ENCODE results near the gene ZBTB20.

Gene ZBTB20

GRCh38 chr3:114864970-114865369 is 282.1 kb downstream of the ZBTB20 start:
- DNase-seq = no peak

- no peak for DNase-seq
Measured at GRCh38 chr3:114863848-114864247, 283.2 kb downstream of the ZBTB20 start.

- DNase-seq = no peak
Measured at GRCh38 chr3:114861666-114862065, 285.4 kb downstream of the ZBTB20 start.

DNA sequence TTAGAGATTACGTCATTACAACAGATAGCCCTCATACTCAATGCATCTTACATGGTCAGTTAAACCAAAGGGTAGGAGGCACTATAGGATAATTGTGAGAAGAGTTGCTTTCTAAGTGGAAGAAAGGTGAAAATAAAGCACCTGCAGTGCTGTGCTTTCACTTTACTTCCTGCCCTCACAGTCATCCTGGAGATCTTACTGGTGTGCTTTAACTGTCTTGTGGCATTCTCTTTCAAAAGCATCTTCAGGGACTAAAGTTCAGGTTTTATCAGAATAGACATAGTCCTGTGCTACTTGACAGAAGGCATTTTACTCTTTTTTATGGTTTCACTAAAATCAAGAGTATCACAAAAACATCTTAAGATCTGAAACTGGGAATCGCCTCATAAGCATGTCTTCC is 286.6 kb downstream of the ZBTB20 start:
- DNase-seq = no peak

DNA sequence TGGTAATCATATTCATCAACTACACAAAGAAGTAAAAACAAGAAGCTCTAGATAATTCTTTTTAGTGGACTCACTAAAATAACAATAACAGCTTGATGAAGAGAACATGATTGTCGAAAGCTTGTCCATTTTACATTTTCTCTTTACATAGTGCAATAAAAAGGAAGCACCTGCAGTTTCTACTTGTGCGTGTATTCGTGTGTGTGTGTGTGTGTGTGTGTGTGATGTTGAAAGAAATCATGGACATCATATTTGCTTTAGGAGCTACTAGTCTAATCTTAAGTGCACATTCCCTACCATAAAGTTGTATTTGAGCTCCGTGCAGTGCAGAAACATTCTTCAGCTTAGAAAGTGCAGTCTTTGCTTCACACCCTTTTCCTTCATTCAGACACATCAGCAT is 288.8 kb downstream of the ZBTB20 start:
- no peak for DNase-seq

- DNase-seq = no peak
Measured at GRCh38 chr3:114857299-114857701, 289.8 kb downstream of the ZBTB20 start.

DNA sequence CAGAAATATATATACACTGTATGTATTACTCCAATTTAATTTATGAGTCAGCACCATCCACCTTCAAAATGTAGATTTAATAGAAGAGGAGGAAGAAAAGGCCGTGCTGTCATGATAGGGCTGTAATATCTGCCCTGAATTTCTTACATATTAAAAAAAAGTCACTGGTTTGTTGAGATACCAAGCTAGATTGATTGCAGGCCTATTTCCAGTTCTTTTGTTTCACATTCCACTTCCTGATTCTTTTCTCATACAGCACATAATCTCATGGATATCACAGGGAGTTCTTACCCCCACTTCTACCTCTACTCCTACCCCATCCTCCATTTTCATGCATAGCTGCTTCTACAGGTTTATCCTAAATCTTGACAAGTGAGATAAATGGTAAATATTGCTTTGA is 290.3 kb downstream of the ZBTB20 start:
- DNase-seq = no peak

- no peak for DNase-seq
Measured at GRCh38 chr3:114855839-114856238, 291.2 kb downstream of the ZBTB20 start.

- DNase-seq = no peak
Measured at GRCh38 chr3:114852966-114853365, 294.1 kb downstream of the ZBTB20 start.

GRCh38 chr3:114850898-114851297 is 296.2 kb downstream of the ZBTB20 start:
- DNase-seq = no peak

- no peak for DNase-seq
Measured at GRCh38 chr3:114848643-114849350, 298.3 kb downstream of the ZBTB20 start.

DNA sequence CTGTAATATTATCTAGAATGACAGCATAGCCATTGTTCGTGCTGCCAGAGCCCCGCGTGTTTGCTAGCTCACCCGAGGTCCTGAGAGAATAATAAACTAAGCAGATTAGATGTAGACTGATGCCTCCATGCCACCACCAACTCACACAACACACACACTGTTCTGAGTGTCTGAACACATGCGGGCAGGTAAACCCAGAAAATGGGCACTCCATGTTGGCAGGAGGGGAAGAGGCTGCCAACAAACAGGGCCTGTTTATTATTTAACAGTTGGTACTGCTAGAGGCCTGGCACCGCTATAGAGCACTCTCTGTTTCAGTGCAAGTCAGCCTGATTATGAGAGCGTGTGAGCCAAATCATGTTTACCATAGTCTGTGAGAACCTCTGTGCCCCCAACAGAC is 299.0 kb downstream of the ZBTB20 start:
- no peak for DNase-seq

DNA sequence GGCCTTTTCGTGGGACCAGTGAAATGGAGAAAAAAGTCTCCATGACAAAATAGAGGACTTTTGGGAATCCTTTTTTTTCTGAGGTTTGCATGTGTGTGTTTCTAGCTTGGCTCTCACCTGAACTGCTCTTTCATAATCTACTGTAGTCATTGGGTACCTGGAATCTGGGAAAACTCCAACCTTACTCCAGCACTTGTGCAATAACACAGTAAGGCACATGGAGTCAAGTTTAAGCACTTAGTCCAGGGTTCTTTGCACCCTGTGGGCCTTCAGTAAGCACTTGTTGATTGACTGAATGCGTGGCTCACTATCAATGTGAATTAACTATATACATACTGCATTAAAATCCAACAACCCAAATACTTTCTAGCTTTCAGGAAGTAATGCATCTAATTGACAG is 299.5 kb downstream of the ZBTB20 start:
- DNase-seq = no peak

DNA sequence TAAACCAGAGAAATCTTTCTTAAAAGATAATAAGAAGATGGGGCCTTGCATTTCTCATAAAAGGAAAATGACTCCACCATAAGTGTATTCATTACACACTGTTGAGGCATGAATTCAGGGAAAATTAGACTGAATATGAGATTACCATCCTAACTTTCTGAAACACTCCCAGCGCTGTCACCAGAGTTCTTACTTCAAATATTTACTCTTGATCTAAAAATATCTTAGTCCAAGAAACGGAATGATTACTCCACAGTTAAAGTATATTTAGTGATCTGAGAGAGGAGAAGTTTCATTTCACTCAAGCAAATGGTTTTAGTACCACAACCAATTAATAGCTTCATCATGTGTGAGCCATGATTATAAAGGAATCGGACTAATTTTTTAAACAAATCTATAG is 300.3 kb downstream of the ZBTB20 start:
- no peak for DNase-seq

GRCh38 chr3:114846252-114846651 is 300.8 kb downstream of the ZBTB20 start:
- DNase-seq = no peak

DNA sequence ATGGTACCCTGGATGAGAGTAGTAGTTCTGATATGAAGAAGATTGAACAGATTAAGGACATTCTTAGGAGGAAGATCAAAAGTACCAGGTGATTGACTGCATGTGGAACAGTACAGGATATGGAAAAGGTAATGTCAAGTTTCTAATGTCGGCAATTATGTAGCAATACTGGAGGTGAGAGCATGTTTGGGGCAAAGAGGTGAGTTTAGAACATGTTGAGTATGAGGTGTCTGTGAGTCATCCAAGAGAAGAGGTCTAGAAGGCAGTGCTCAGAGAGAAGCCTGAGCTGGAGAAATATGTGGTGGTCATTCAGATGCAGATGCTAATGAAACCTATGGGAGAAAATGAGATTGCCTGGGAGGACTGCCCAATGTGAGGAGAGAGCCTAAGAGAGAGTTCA is 305.6 kb downstream of the ZBTB20 start:
- DNase-seq = no peak

- no peak for DNase-seq
Measured at GRCh38 chr3:114839476-114839875, 307.6 kb downstream of the ZBTB20 start.

DNA sequence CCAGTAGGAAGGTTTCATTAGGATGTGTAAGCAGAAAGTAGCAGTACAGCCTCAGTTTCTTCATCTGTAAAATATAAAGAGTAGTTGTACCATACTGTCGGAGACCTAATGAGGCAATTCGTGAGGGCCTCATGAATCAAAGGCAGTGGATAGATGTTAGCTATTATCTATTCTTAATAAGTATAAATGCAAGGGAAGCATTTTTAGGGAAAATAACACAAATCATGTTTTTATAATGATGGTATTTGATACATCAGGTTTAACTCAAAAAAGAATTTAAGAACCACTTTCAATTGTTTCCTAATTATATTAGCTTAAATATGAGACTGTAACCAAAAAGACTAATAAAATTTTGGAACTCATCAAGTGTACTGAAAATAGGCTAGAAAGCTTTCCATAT is 309.1 kb downstream of the ZBTB20 start:
- no peak for DNase-seq

DNA sequence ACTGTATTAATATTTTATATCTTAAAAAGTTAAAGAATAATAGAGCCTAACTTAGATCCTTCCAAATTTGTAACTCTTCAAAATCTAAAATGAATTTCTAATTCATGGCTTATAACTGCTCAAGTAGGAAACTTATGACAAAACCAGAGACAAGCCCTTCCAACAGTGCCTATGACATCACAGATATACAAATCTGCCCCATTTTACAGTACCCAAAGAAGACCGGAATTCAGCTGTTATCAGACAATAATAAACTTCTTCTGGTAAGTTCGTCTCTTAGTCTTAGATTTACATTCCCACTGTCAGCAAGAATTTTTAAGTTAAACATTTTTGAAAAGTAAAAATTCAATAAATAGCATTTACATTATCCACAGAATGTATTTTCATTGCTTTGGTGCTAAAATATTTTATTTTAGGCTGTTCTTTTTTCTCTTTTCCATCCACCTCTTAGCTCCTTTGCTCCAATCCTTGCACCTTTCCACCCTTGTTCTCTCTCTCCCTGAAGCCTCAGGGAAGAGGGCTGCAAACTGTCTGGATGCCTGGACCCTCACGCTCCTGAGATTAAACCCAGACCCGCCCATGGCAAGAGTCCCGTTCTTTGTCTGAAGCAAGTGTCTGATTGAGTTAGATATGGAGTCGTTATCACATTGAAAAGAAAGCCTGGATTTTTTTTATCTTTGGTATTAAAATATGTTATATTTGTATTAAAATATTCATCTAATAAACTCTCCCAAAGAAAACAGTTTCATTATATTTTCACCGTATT is 312.7 kb downstream of the ZBTB20 start:
- DNase-seq = no peak

- no peak for DNase-seq
Measured at GRCh38 chr3:114831861-114832260, 315.2 kb downstream of the ZBTB20 start.

GRCh38 chr3:114830652-114831051 is 316.4 kb downstream of the ZBTB20 start:
- no peak for DNase-seq

GRCh38 chr3:114829783-114830182 is 317.3 kb downstream of the ZBTB20 start:
- DNase-seq = no peak

DNA sequence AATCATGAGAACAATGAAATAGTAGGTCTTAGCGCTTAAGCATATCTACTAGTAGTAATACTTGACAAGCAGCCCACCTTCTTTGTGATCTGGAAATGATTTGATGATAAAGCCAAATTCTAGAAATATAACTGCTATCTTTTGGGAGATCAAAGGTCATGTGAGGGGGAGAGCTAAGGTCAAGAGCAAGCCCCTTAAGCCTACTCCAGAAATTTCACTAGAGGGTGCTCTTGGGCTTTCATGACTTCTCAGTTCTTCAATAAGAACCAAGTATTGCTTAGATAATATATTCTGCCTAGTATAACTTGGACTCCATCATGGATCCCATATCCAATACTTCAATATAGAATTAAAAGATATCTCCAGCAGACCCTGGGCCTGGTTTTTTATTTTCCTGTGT is 319.6 kb downstream of the ZBTB20 start:
- no peak for DNase-seq

DNA sequence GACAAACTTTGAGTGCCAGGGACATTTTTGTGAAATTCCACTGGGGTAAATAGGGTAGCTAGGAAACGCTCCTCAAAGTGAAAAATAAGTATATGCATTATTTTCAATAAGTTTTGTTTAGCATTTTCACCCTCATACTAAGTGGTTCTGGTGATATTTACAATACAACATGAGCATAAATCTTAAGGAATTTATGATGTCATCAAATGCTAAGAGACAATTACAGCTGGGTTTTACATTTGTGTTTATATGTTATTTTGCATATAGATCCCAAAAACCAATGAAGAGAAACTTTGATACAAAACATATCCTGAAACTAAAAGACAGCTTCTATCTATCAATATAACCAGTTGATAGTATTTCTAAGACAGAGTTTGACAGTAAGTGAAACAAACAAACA is 323.1 kb downstream of the ZBTB20 start:
- no peak for DNase-seq

- DNase-seq = no peak
Measured at GRCh38 chr3:114823061-114823460, 324.0 kb downstream of the ZBTB20 start.
